Endodermal cell (in vitro differentiated cells): ENCODE data around the gene MLST8. TPM values are rescaled to one million over a fixed set of nuclear protein-coding genes. Genes with fewer than 3 reads are reported as not detected.

Source experiments
- DNase-seq: peaks from one replicate; pipeline ENCODE4 v3.0.0-alpha.2; 2017
- H3K27ac ChIP-seq: 2 replicates; pipeline ENCODE4 v1.5.1; 2013; ENCODE audit warnings: mild to moderate bottlenecking, low read depth, low read length, moderate library complexity
- H3K27me3 ChIP-seq: 2 replicates; pipeline ENCODE4 v1.6.1; 2013; ENCODE audit warnings: mild to moderate bottlenecking, low read length, moderate library complexity; ENCODE audit not compliant: insufficient read depth, control insufficient read depth, poor library complexity, severe bottlenecking
- H3K36me3 ChIP-seq: 2 replicates; pipeline ENCODE4 v1.7.0; 2013; ENCODE audit warnings: mild to moderate bottlenecking, low read length, moderate library complexity; ENCODE audit not compliant: control insufficient read depth, insufficient read depth
- H3K4me1 ChIP-seq: one replicate; pipeline ENCODE4 v1.7.0; 2013; ENCODE audit warnings: low read length; ENCODE audit not compliant: control insufficient read depth, insufficient read depth
- H3K4me3 ChIP-seq: 2 replicates; pipeline ENCODE4 v1.5.1; 2013; ENCODE audit warnings: mild to moderate bottlenecking, low read length, moderate library complexity
- H3K9ac ChIP-seq: 2 replicates; pipeline ENCODE4 v1.6.1; 2013; ENCODE audit warnings: mild to moderate bottlenecking, low read length, moderate library complexity; ENCODE audit not compliant: poor library complexity, severe bottlenecking; ENCODE audit errors: extremely low read depth
- H3K9me3 ChIP-seq: 2 replicates; pipeline ENCODE4 v1.6.1; 2013; ENCODE audit warnings: mild to moderate bottlenecking, low read length, moderate library complexity; ENCODE audit not compliant: control insufficient read depth
- H3K27ac Mint-ChIP-seq: 2 replicates; pipeline ENCODE4 v1.8.0; 2020; ENCODE audit warnings: mixed read lengths
- H3K27me3 Mint-ChIP-seq: 2 replicates; pipeline ENCODE4 v1.8.0; 2021; ENCODE audit warnings: mild to moderate bottlenecking, mixed read lengths; ENCODE audit not compliant: insufficient read depth
- H3K36me3 Mint-ChIP-seq: 2 replicates; pipeline ENCODE4 v1.8.0; 2020; ENCODE audit warnings: low read depth, mixed read lengths
- H3K4me1 Mint-ChIP-seq: 2 replicates; pipeline ENCODE4 v1.8.0; 2020; ENCODE audit warnings: mixed read lengths
- H3K4me3 Mint-ChIP-seq: 2 replicates; pipeline ENCODE4 v1.8.0; 2020; ENCODE audit warnings: mild to moderate bottlenecking, moderate library complexity, mixed read lengths
- H3K9me3 Mint-ChIP-seq: 2 replicates; pipeline ENCODE4 v1.8.0; 2020; ENCODE audit warnings: mild to moderate bottlenecking, mixed read lengths
- WGBS, 2 experiments: methylation state at CpG; one replicate each; pipeline versions ENCODE4 v1.1.5 to v1.1.7; 2013; ENCODE audit warnings: missing lambda C conversion rate in 2 of 2, mixed read lengths in 1 of 2; ENCODE audit not compliant: insufficient coverage in 1 of 2, insufficient read length in 1 of 2; 5-methylcytosine and 5-hydroxymethylcytosine counted together
- total RNA-seq, 2 donors: library from RNA; stranded (reverse); fragmentation: NEBNext Ultra II Directional in 1 of 2; extraction: Animal tissue kit (Norgen Biotek cat#: 25700) in 1 of 2; gene quantifications; 2 replicates in 1 of 2; 3 replicates in 1 of 2; pipeline ENCODE4 v1.2.1, GENCODE V29; 2021
- TF ChIP-seq, protein P1 (sequence below): fragments of 200-600 bp; sonication (generic); conservative IDR thresholded peaks from 2 replicates; pipeline ENCODE4 v1.5.0; 2021; ENCODE audit warnings: antibody characterized with exemption, mild to moderate bottlenecking

Gene MLST8
- total RNA-seq, 2 donors from 2014 or later: 60.3 to 70.8 TPM

DNA sequence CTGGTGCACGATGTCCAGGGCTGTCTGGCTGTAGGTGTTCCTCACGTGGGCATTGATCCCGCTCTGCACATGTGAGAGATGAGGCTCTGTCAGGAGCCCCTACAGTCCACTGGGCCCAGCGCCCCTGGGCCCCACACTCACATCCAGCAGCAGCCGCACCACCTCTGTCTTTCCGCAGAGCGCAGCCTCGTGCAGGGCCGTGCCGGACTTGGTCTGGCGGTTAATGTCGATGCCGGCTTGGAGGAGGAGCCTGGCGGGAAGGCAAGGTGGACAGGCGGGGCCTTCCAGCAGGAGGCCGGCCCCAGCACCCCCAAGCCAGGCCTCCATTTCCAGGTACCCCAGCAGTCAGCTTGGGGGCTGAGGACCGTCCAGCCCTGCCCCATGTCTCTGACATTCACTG is 18.0 kb upstream of the MLST8 start:
- no peak overlapping the region for H3K4me3 ChIP-seq
- no peaks in the 10 kb centered on the region for H3K36me3 ChIP-seq
- TF ChIP-seq, protein P1, sequence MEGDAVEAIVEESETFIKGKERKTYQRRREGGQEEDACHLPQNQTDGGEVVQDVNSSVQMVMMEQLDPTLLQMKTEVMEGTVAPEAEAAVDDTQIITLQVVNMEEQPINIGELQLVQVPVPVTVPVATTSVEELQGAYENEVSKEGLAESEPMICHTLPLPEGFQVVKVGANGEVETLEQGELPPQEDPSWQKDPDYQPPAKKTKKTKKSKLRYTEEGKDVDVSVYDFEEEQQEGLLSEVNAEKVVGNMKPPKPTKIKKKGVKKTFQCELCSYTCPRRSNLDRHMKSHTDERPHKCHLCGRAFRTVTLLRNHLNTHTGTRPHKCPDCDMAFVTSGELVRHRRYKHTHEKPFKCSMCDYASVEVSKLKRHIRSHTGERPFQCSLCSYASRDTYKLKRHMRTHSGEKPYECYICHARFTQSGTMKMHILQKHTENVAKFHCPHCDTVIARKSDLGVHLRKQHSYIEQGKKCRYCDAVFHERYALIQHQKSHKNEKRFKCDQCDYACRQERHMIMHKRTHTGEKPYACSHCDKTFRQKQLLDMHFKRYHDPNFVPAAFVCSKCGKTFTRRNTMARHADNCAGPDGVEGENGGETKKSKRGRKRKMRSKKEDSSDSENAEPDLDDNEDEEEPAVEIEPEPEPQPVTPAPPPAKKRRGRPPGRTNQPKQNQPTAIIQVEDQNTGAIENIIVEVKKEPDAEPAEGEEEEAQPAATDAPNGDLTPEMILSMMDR: no peak
- H3K36me3 Mint-ChIP-seq: no peaks in the 10 kb centered on the region
- no peak overlapping the region for H3K27ac ChIP-seq
- H3K4me3 Mint-ChIP-seq: no peak overlapping the region
- H3K4me1 ChIP-seq: no peaks in the 10 kb centered on the region
- no peaks in the 10 kb centered on the region for H3K4me1 Mint-ChIP-seq
- H3K27me3 ChIP-seq: no peaks in the 10 kb centered on the region
- H3K27ac Mint-ChIP-seq: no peak overlapping the region
- H3K9me3 Mint-ChIP-seq: no peaks in the 10 kb centered on the region
- H3K9me3 ChIP-seq: no peaks in the 10 kb centered on the region
- WGBS, 2 experiments: 90 to 92% methylated on average over 6 to 17 of the region's 17 CpGs
- no peak for DNase-seq
- no peaks in the 10 kb centered on the region for H3K27me3 Mint-ChIP-seq
- H3K9ac ChIP-seq: no peak overlapping the region

DNA sequence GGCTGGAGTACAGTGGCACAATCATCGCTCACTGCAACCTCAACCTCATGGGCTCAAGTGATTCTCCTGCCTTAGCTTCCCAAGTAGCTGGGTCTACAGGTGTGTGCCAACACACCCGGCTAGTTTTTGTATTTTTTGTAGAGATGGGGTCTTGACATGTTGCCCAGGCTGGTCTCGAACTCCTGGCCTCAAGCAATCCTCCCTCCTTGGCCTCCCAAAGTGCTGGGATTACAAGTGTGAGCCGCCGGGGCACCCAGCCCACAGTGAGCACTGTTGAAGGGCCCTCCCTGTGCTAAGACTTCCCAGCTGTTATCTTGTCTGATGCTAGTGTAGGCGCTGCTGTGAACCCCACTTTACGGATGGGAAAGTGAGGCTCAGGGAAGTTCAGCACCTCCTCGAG is 16.9 kb upstream of the MLST8 start:
- H3K9me3 ChIP-seq: no peaks in the 10 kb centered on the region
- TF ChIP-seq, protein P1: no peak
- Mint-ChIP-seq H3K4me1 (no peaks in the 10 kb centered on the region), H3K36me3 (no peaks in the 10 kb centered on the region), H3K4me3 (no peak overlapping the region), H3K27ac (no peak overlapping the region), H3K27me3 (no peaks in the 10 kb centered on the region), H3K9me3 (no peaks in the 10 kb centered on the region)
- DNase-seq: no peak
- 96 to 100% methylated on average over 2 to 8 of the region's 8 CpGs for WGBS, 2 experiments
- H3K9ac ChIP-seq: no peak overlapping the region
- no peaks in the 10 kb centered on the region for H3K4me1 ChIP-seq
- no peak overlapping the region for H3K4me3 ChIP-seq
- no peaks in the 10 kb centered on the region for H3K27me3 ChIP-seq
- H3K27ac ChIP-seq: no peak overlapping the region
- no peaks in the 10 kb centered on the region for H3K36me3 ChIP-seq

DNA sequence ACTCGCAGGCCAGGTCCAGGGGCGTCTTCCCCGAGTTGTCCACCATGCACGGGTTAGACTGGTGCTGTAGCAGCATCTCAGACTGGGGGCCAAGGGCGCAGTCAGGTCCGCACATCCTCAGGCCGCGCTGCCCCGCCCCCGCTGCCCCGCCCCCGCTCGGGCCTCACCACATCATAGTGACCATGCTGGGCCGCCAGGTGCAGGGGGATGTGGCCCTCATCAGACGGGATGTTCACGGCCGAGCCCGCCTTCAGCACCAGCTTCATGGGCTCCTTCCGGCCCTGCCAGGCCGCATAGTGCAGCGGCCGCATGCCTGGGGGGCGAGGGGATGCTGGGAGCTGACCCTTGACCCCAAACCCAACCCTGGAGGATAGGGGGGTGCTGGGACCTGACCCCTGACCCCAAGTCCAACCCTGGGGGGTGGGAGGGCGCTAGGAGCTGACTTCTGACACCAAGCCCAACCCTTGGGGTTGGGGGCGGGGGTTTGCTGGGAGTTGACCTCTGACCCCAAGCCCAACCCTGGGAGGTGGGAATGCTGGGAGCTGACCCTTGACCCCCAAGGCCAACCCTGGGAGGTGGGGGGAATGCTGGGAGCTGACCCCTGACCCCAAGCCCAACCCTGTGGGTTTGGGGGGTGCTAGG is 15.9 kb upstream of the MLST8 start:
- DNase-seq: no peak
- H3K27me3 ChIP-seq: no peaks in the 10 kb centered on the region
- H3K9ac ChIP-seq: no peak overlapping the region
- no peaks in the 10 kb centered on the region for H3K9me3 ChIP-seq
- no peaks in the 10 kb centered on the region for H3K36me3 ChIP-seq
- H3K4me1 ChIP-seq: no peaks in the 10 kb centered on the region
- no peaks in the 10 kb centered on the region for H3K9me3 Mint-ChIP-seq
- no peaks in the 10 kb centered on the region for H3K27me3 Mint-ChIP-seq
- no peak overlapping the region for H3K27ac Mint-ChIP-seq
- H3K4me3 Mint-ChIP-seq: no peak overlapping the region
- H3K4me1 Mint-ChIP-seq: no peaks in the 10 kb centered on the region
- H3K4me3 ChIP-seq: no peak overlapping the region
- H3K27ac ChIP-seq: no peak overlapping the region
- 95 to 96% methylated on average over 15 to 25 of the region's 25 CpGs for WGBS, 2 experiments
- no peaks in the 10 kb centered on the region for H3K36me3 Mint-ChIP-seq
- TF ChIP-seq, protein P1: no peak
